MM.1S (cell line): Measurements from ENCODE around the gene PPP1R3E.

Experiments used
- DNase-seq: peaks from one replicate; pipeline ENCODE4 v3.0.0-alpha.2; 2015
- H2AFZ ChIP-seq: fragments of 300-600 bp; sonication (generic); 2 replicates; pipeline ENCODE4 v1.6.0; 2016; ENCODE audit warnings: antibody characterized with exemption, low read length
- H3F3A ChIP-seq: fragments of 300-600 bp; sonication (generic); 2 replicates; pipeline ENCODE4 v1.6.1; 2016; ENCODE audit warnings: mild to moderate bottlenecking, antibody characterized with exemption, low read length, moderate library complexity, mixed read lengths; ENCODE audit not compliant: insufficient read depth
- H3K27ac ChIP-seq: fragments of 300-600 bp; sonication (generic); 2 replicates; pipeline ENCODE4 v1.5.1; 2016; ENCODE audit warnings: mild to moderate bottlenecking, low read length
- H3K27me3 ChIP-seq: fragments of 300-600 bp; sonication (generic); replicated peaks from 2 replicates; pipeline ENCODE4 v1.6.0; 2016; ENCODE audit warnings: low read length; ENCODE audit not compliant: insufficient read depth
- H3K36me3 ChIP-seq: fragments of 300-600 bp; sonication (generic); replicated peaks from 2 replicates; pipeline ENCODE4 v1.6.1; 2016; ENCODE audit warnings: mild to moderate bottlenecking, low read length, mixed read lengths; ENCODE audit not compliant: insufficient read depth
- H3K4me1 ChIP-seq: fragments of 300-600 bp; sonication (generic); 2 replicates; pipeline ENCODE4 v1.6.1; 2016; ENCODE audit warnings: low read length, mixed read lengths
- H3K4me2 ChIP-seq: fragments of 300-600 bp; sonication (generic); 2 replicates; pipeline ENCODE4 v1.6.0; 2016; ENCODE audit warnings: low read depth, low read length
- H3K4me3 ChIP-seq: fragments of 300-600 bp; sonication (generic); 2 replicates; pipeline ENCODE4 v1.5.1; 2016; ENCODE audit warnings: low read length, mixed read lengths
- H3K79me2 ChIP-seq: fragments of 300-600 bp; sonication (generic); 2 replicates; pipeline ENCODE4 v1.6.1; 2016; ENCODE audit warnings: mixed run types, low read length, mixed read lengths
- H3K9ac ChIP-seq: fragments of 300-600 bp; sonication (generic); 2 replicates; pipeline ENCODE4 v1.6.1; 2016; ENCODE audit warnings: low read length, mixed read lengths
- H3K9me2 ChIP-seq: fragments of 300-600 bp; sonication (generic); replicated peaks from 2 replicates; pipeline ENCODE4 v1.6.1; 2016; ENCODE audit warnings: mild to moderate bottlenecking, low read length, mixed read lengths; ENCODE audit not compliant: insufficient read depth
- H3K9me3 ChIP-seq: fragments of 300-600 bp; sonication (generic); replicated peaks from 2 replicates; pipeline ENCODE4 v1.6.1; 2016; ENCODE audit warnings: mild to moderate bottlenecking, low read length, mixed read lengths; ENCODE audit not compliant: insufficient read depth
- H4K20me1 ChIP-seq: fragments of 300-600 bp; sonication (generic); 2 replicates; pipeline ENCODE4 v1.6.1; 2016; ENCODE audit warnings: mild to moderate bottlenecking, low read length, moderate library complexity, mixed read lengths; ENCODE audit not compliant: insufficient read depth
- CTCF ChIP-seq: fragments of 300-600 bp; sonication (generic); IDR thresholded peaks from 2 replicates; pipeline ENCODE4 v1.5.1; 2016; ENCODE audit warnings: antibody characterized with exemption, low read length, mixed read lengths
- EZH2 ChIP-seq: fragments of 300-600 bp; sonication (generic); optimal IDR thresholded peaks from 2 replicates; pipeline ENCODE3; 2017; ENCODE audit warnings: low read depth, mild to moderate bottlenecking, antibody characterized with exemption, low read length, mixed read lengths
- EZH2phosphoT487 ChIP-seq: fragments of 300-600 bp; sonication (generic); IDR thresholded peaks from 2 replicates; pipeline ENCODE4 v1.6.1; 2018; ENCODE audit warnings: antibody characterized with exemption, low read length

PPP1R3E gene

GRCh38 chr14:23308721-23309445, 6.2 kb upstream of the PPP1R3E start:
- H4K20me1 ChIP-seq: no peaks in the 10 kb centered on the region
- no peak for TF ChIP-seq CTCF
- no peak for TF ChIP-seq EZH2
- no peak for TF ChIP-seq EZH2phosphoT487
- H3K4me1 ChIP-seq: no peaks in the 10 kb centered on the region
- H3K9me2 ChIP-seq: no peaks in the 10 kb centered on the region
- H3K79me2 ChIP-seq: no peaks in the 10 kb centered on the region
- no peak overlapping the region for H2AFZ ChIP-seq
- H3K9ac ChIP-seq: no peak overlapping the region
- no peaks in the 10 kb centered on the region for H3F3A ChIP-seq
- H3K27me3 ChIP-seq: no peaks in the 10 kb centered on the region
- no peak overlapping the region for H3K4me3 ChIP-seq
- H3K9me3 ChIP-seq: no peaks in the 10 kb centered on the region
- no peaks in the 10 kb centered on the region for H3K36me3 ChIP-seq
- DNase-seq: no peak
- H3K27ac ChIP-seq: no peak overlapping the region
- no peak overlapping the region for H3K4me2 ChIP-seq

- no peak overlapping the region for H2AFZ ChIP-seq
- no peaks in the 10 kb centered on the region for H3F3A ChIP-seq
- no peak for DNase-seq
- no peak overlapping the region for H3K27ac ChIP-seq
- no peaks in the 10 kb centered on the region for H4K20me1 ChIP-seq
- H3K4me1 ChIP-seq: no peaks in the 10 kb centered on the region
- H3K4me2 ChIP-seq: no peak overlapping the region
- no peaks in the 10 kb centered on the region for H3K79me2 ChIP-seq
- H3K36me3 ChIP-seq: no peaks in the 10 kb centered on the region
- H3K9ac ChIP-seq: no peak overlapping the region
- no peak for TF ChIP-seq EZH2phosphoT487
- TF ChIP-seq EZH2: no peak
- TF ChIP-seq CTCF: no peak
- H3K9me3 ChIP-seq: no peaks in the 10 kb centered on the region
- H3K27me3 ChIP-seq: no peaks in the 10 kb centered on the region
- no peaks in the 10 kb centered on the region for H3K9me2 ChIP-seq
- no peak overlapping the region for H3K4me3 ChIP-seq
These were observed 5.3 kb upstream of the PPP1R3E start for GRCh38 chr14:23307687-23308644.

GRCh38 chr14:23307146-23307530, 4.5 kb upstream of the PPP1R3E start:
- H3K36me3 ChIP-seq: no peaks in the 10 kb centered on the region
- no peaks in the 10 kb centered on the region for H3K9me3 ChIP-seq
- H3K4me3 ChIP-seq: no peak overlapping the region
- H3F3A ChIP-seq: peaks cover 5% of the 10 kb centered on the region
- no peaks in the 10 kb centered on the region for H3K79me2 ChIP-seq
- H3K4me1 ChIP-seq: no peaks in the 10 kb centered on the region
- no peak for DNase-seq
- H3K27ac ChIP-seq: no peak overlapping the region
- no peaks in the 10 kb centered on the region for H3K27me3 ChIP-seq
- TF ChIP-seq EZH2phosphoT487 (no peak), EZH2 (no peak)
- no peaks in the 10 kb centered on the region for H3K9me2 ChIP-seq
- H3K4me2 ChIP-seq: no peak overlapping the region
- no peaks in the 10 kb centered on the region for H4K20me1 ChIP-seq
- H3K9ac ChIP-seq: no peak overlapping the region
- H2AFZ ChIP-seq: no peak overlapping the region
